ENCODE results near the gene CITED4. TPM values are rescaled to one million over a fixed set of nuclear protein-coding genes. Genes with fewer than 3 reads are reported as not detected.

The CITED4 gene
- total and polyA plus RNA-seq, 10 of the 15 experiments (the other 5 are each of a cell fraction or from before 2014, with no cell fraction given): 0.13 to 0.64 (median 0.26) TPM; not detected in 6

DNA sequence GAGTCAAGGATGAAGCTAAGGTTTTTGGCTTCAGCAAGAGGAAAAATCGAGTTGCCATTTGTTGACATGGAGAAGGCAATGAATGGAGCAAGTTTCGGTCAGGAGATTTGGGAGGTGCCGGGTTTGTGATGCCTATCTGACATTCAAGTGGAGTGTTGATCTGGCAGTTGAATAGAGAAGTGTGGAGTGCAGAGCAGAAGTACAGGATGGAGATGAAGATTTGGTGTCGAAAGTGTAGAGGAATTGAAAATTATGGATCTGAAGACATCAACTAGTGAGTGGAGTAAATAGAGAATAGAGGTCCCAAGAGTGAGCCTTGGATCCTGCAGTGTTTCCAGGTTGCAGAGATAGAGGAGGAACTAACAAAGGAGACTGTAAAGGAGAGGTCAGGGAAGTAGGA is 25.9 kb downstream of the CITED4 start:
- SMC1A ChIA-PET (ENCODE audit: uncharacterized antibody, unreplicated experiment): no interaction called here
- Histone ChIP-seq H3K4me1 (ENCODE audit: control insufficient read depth, insufficient read depth, low read length) (0 out of 2 replicates have a peak, but pooled peaks cover 4% of the 10 kb centered on the region), H3K27me3 (replicated peaks in 1 of 2; ENCODE audit: control insufficient read depth in 2 of 2, insufficient read depth in 2 of 2, low read length in 1 of 2) (no peaks in the 10 kb centered on the region), H3K9me3 (replicated peaks; ENCODE audit: control insufficient read depth, insufficient read depth, low read length) (no peaks in the 10 kb centered on the region), H3K27ac (ENCODE audit: control insufficient read depth, insufficient read depth) (no peak overlapping the region), H3K36me3 (ENCODE audit: control insufficient read depth in 2 of 2, insufficient read depth in 2 of 2, low read length in 1 of 2) (no peaks in the 10 kb centered on the region), H3K9ac (ENCODE audit: control insufficient read depth, insufficient read depth, low read length) (no peak overlapping the region), H2AFZ (ENCODE audit: control insufficient read depth, low read depth, low read length) (no peak overlapping the region), H4K20me1 (ENCODE audit: control insufficient read depth, insufficient read depth) (no peaks in the 10 kb centered on the region), H3K4me3 (no peak overlapping the region), H3K79me2 (ENCODE audit: control insufficient read depth, insufficient read depth, low read length) (no peaks in the 10 kb centered on the region), H3K4me2 (ENCODE audit: control insufficient read depth, insufficient read depth) (no peak overlapping the region)
- POLR2A ChIA-PET: no interaction called here
- RAD21 ChIA-PET (ENCODE audit: unreplicated experiment): no interaction called here
- intact Hi-C loops (cut with micrococcal nuclease; ENCODE audit: unreplicated experiment) (no loop called here), in situ Hi-C loops (cut with MboI) (no loop called here)
- ATAC-seq: no peak
- no peak for FAIRE-seq
- no peak for DNase-seq (ENCODE audit: low read depth, low spot score)
- no TSS peak for BruUV-seq (replicated peaks)
- CTCF ChIA-PET: interaction anchor here (1.1 kb wide), 1 partner anchor 14 kb away, joined by 3 read pairs; no protein-coding TSS in a partner anchor
- WGBS (ENCODE audit: insufficient coverage, insufficient replicate concordance, low lambda C conversion rate, missing lambda C conversion rate): 13% methylated on average over 4 of the region's 4 CpGs
- TF ChIP-seq TCF12 (IDR thresholded peaks at IDR 0.05; ENCODE audit: low read depth, low read length): no peak
- TF ChIP-seq, protein P1, sequence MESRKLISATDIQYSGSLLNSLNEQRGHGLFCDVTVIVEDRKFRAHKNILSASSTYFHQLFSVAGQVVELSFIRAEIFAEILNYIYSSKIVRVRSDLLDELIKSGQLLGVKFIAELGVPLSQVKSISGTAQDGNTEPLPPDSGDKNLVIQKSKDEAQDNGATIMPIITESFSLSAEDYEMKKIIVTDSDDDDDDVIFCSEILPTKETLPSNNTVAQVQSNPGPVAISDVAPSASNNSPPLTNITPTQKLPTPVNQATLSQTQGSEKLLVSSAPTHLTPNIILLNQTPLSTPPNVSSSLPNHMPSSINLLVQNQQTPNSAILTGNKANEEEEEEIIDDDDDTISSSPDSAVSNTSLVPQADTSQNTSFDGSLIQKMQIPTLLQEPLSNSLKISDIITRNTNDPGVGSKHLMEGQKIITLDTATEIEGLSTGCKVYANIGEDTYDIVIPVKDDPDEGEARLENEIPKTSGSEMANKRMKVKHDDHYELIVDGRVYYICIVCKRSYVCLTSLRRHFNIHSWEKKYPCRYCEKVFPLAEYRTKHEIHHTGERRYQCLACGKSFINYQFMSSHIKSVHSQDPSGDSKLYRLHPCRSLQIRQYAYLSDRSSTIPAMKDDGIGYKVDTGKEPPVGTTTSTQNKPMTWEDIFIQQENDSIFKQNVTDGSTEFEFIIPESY (IDR thresholded peaks at IDR 0.05): no peak
- TF ChIP-seq HDGF (IDR thresholded peaks at IDR 0.05): no peak
- no peak for TF ChIP-seq EZH2 (IDR thresholded peaks at IDR 0.05; ENCODE audit: borderline replicate concordance, control insufficient read depth, low read depth, low read length)
- no peak for TF ChIP-seq NR2C1 (IDR thresholded peaks at IDR 0.05)
- no peak for TF ChIP-seq SUZ12 (IDR thresholded peaks at IDR 0.05; ENCODE audit: unreplicated experiment)
- TF ChIP-seq, protein P2, sequence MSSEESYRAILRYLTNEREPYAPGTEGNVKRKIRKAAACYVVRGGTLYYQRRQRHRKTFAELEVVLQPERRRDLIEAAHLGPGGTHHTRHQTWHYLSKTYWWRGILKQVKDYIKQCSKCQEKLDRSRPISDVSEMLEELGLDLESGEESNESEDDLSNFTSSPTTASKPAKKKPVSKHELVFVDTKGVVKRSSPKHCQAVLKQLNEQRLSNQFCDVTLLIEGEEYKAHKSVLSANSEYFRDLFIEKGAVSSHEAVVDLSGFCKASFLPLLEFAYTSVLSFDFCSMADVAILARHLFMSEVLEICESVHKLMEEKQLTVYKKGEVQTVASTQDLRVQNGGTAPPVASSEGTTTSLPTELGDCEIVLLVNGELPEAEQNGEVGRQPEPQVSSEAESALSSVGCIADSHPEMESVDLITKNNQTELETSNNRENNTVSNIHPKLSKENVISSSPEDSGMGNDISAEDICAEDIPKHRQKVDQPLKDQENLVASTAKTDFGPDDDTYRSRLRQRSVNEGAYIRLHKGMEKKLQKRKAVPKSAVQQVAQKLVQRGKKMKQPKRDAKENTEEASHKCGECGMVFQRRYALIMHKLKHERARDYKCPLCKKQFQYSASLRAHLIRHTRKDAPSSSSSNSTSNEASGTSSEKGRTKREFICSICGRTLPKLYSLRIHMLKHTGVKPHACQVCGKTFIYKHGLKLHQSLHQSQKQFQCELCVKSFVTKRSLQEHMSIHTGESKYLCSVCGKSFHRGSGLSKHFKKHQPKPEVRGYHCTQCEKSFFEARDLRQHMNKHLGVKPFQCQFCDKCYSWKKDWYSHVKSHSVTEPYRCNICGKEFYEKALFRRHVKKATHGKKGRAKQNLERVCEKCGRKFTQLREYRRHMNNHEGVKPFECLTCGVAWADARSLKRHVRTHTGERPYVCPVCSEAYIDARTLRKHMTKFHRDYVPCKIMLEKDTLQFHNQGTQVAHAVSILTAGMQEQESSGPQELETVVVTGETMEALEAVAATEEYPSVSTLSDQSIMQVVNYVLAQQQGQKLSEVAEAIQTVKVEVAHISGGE (CRISPR knock-in tag; IDR thresholded peaks at IDR 0.05): no peak
- TF ChIP-seq, protein P3, sequence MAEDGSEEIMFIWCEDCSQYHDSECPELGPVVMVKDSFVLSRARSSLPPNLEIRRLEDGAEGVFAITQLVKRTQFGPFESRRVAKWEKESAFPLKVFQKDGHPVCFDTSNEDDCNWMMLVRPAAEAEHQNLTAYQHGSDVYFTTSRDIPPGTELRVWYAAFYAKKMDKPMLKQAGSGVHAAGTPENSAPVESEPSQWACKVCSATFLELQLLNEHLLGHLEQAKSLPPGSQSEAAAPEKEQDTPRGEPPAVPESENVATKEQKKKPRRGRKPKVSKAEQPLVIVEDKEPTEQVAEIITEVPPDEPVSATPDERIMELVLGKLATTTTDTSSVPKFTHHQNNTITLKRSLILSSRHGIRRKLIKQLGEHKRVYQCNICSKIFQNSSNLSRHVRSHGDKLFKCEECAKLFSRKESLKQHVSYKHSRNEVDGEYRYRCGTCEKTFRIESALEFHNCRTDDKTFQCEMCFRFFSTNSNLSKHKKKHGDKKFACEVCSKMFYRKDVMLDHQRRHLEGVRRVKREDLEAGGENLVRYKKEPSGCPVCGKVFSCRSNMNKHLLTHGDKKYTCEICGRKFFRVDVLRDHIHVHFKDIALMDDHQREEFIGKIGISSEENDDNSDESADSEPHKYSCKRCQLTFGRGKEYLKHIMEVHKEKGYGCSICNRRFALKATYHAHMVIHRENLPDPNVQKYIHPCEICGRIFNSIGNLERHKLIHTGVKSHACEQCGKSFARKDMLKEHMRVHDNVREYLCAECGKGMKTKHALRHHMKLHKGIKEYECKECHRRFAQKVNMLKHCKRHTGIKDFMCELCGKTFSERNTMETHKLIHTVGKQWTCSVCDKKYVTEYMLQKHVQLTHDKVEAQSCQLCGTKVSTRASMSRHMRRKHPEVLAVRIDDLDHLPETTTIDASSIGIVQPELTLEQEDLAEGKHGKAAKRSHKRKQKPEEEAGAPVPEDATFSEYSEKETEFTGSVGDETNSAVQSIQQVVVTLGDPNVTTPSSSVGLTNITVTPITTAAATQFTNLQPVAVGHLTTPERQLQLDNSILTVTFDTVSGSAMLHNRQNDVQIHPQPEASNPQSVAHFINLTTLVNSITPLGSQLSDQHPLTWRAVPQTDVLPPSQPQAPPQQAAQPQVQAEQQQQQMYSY (CRISPR knock-in tag; IDR thresholded peaks at IDR 0.05): no peak
- no peak for TF ChIP-seq RAD51 (IDR thresholded peaks at IDR 0.05)
- TF ChIP-seq WRNIP1 (IDR thresholded peaks at IDR 0.05; ENCODE audit: borderline replicate concordance, low read depth, low read length): no peak
- no peak for TF ChIP-seq RBBP5 (conservative IDR thresholded peaks at IDR 0.05)
- no peak for TF ChIP-seq POLR2AphosphoS5 (IDR thresholded peaks at IDR 0.05; ENCODE audit: low read length)
- TF ChIP-seq, protein P4, sequence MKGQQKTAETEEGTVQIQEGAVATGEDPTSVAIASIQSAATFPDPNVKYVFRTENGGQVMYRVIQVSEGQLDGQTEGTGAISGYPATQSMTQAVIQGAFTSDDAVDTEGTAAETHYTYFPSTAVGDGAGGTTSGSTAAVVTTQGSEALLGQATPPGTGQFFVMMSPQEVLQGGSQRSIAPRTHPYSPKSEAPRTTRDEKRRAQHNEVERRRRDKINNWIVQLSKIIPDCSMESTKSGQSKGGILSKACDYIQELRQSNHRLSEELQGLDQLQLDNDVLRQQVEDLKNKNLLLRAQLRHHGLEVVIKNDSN (IDR thresholded peaks at IDR 0.05; ENCODE audit: borderline replicate concordance, extremely low read length, insufficient read depth, low read depth, low read length): no peak

Measured in GM12878 (cell line).